ENCODE results near the gene CCNY.
"Not testable (repeated sequence)": the region's sequence is repeated elsewhere in the genome, so short reads cannot be mapped to it uniquely, and the experiment has no call there.

The CCNY gene

GRCh38 chr10:35493196-35494118 is 157.1 kb downstream of the CCNY start:
- no peak for FAIRE-seq

- no peak for FAIRE-seq
These were observed 159.3 kb downstream of the CCNY start for GRCh38 chr10:35495521-35496119.

GRCh38 chr10:35497909-35498308 is 161.6 kb downstream of the CCNY start:
- no peak for FAIRE-seq

- FAIRE-seq, result no peak
These were observed 162.4 kb downstream of the CCNY start for GRCh38 chr10:35498693-35499092.

- no peak for FAIRE-seq
These were observed 165.6 kb downstream of the CCNY start for GRCh38 chr10:35501923-35502322.

- no peak for FAIRE-seq
These were observed 166.4 kb downstream of the CCNY start for GRCh38 chr10:35502692-35503091.

- FAIRE-seq, result no peak
These were observed 167.3 kb downstream of the CCNY start for GRCh38 chr10:35503578-35503977.

GRCh38 chr10:35504132-35504531 is 167.8 kb downstream of the CCNY start:
- FAIRE-seq, result no peak

GRCh38 chr10:35505241-35505873 is 169.0 kb downstream of the CCNY start:
- no peak for FAIRE-seq

- FAIRE-seq, result no peak
These were observed 170.4 kb downstream of the CCNY start for GRCh38 chr10:35506741-35507140.

- FAIRE-seq, result no peak
These were observed 171.3 kb downstream of the CCNY start for GRCh38 chr10:35507519-35508109.

- FAIRE-seq, result no peak
These were observed 172.3 kb downstream of the CCNY start for GRCh38 chr10:35508647-35509046.

GRCh38 chr10:35510891-35511290 is 174.6 kb downstream of the CCNY start:
- FAIRE-seq, result no peak

GRCh38 chr10:35511647-35512046 is 175.3 kb downstream of the CCNY start:
- no peak for FAIRE-seq

- FAIRE-seq, result no peak
These were observed 179.9 kb downstream of the CCNY start for GRCh38 chr10:35516102-35516670.

GRCh38 chr10:35517431-35518181 is 181.3 kb downstream of the CCNY start:
- FAIRE-seq, result no peak

- FAIRE-seq, result not testable (repeated sequence)
These were observed 181.9 kb downstream of the CCNY start for GRCh38 chr10:35518187-35518586.

GRCh38 chr10:35520996-35521395 is 184.7 kb downstream of the CCNY start:
- no peak for FAIRE-seq

GRCh38 chr10:35523670-35524225 is 187.4 kb downstream of the CCNY start:
- FAIRE-seq, result no peak

- FAIRE-seq, result no peak
These were observed 190.4 kb downstream of the CCNY start for GRCh38 chr10:35526746-35527145.

- FAIRE-seq, result no peak
These were observed 195.8 kb downstream of the CCNY start for GRCh38 chr10:35532141-35532540.

- no peak for FAIRE-seq
These were observed 197.3 kb downstream of the CCNY start for GRCh38 chr10:35533565-35533964.
